ENCODE measurements around the gene IL32. TPM values are rescaled to one million over a fixed set of nuclear protein-coding genes. Genes with fewer than 3 reads are reported as not detected.

IL32 gene
- 1.9 and 8.6 TPM in 2 replicates for total RNA-seq

GRCh38 chr16:3065069-3065741, at the start of gene IL32:
Gene IL32 (plus strand): TSS chr16:3065640. CDS start chr16:3065812, 172 bp downstream.

GRCh38 chr16:3017794-3018506, 47.5 kb upstream of the IL32 start, which contains the start of gene CLDN6:
Gene CLDN6 (minus strand): TSS chr16:3018183. CDS start chr16:3016021, 2,162 bp downstream.

GRCh38 chr16:3020247-3020603, 45.2 kb upstream of the IL32 start, which contains the start of gene TNFRSF12A:
Gene TNFRSF12A (plus strand): TSS chr16:3020368. CDS start chr16:3020398, 30 bp downstream.

GRCh38 chr16:3023669-3024478, 41.6 kb upstream of the IL32 start, which contains the start of the genes HCFC1R1 and THOC6:
Gene HCFC1R1 (minus strand): TSS chr16:3023942. CDS start chr16:3023941, 1 bp downstream.
Gene THOC6 (plus strand): TSS chr16:3024035. CDS start chr16:3024327, 292 bp downstream.

GRCh38 chr16:3036726-3037315, 28.6 kb upstream of the IL32 start, which contains the start of gene BICDL2:
Gene BICDL2 (minus strand): TSS chr16:3036944. CDS start chr16:3035496, 1,448 bp downstream.

GRCh38 chr16:3045758-3046640, 19.4 kb upstream of the IL32 start, which contains the start of gene MMP25:
Gene MMP25 (plus strand): TSS chr16:3046561. CDS start chr16:3046918, 357 bp downstream.

GRCh38 chr16:3098459-3099394, 33.3 kb downstream of the IL32 start, which contains the start of gene ZSCAN10:
Gene ZSCAN10 (minus strand): TSS chr16:3099294. CDS start chr16:3092937, 6,357 bp downstream.

GRCh38 chr16:3112058-3112880, 46.8 kb downstream of the IL32 start, which contains the start of gene ZNF205:
Gene ZNF205 (plus strand): TSS chr16:3112586. CDS start chr16:3113431, 845 bp downstream.

Other genes with a start within 250 kb of the IL32 start
- gene PRSS21, start 248.4 kb upstream of the IL32 start, total RNA-seq: 1.6 and 3.4 TPM in 2 replicates
- gene ZG16B, start 235.3 kb upstream of the IL32 start, total RNA-seq: 0.55 and 0.87 TPM in 2 replicates
- gene PRSS22, start 207.5 kb upstream of the IL32 start, total RNA-seq: 0.12 and 1.5 TPM in 2 replicates
- gene FLYWCH2, start 182.4 kb upstream of the IL32 start, total RNA-seq: 65.2 and 78.6 TPM in 2 replicates
- gene FLYWCH1, start 153.7 kb upstream of the IL32 start, total RNA-seq: 50.8 and 70.2 TPM in 2 replicates
- gene KREMEN2, start 101.4 kb upstream of the IL32 start, total RNA-seq: 0.11 TPM in 1 of 2 replicates, not detected in the other
- 3.6 and 11.2 TPM in 2 replicates for gene PAQR4, start 96.3 kb upstream of the IL32 start, total RNA-seq
- gene PKMYT1, start 85.2 kb upstream of the IL32 start, total RNA-seq: 3.5 and 16.8 TPM in 2 replicates
- not detected in 2 replicates for gene CLDN9, start 52.7 kb upstream of the IL32 start, total RNA-seq
- not detected in 2 replicates for gene CLDN6, start 47.5 kb upstream of the IL32 start, total RNA-seq
- 269 and 359 TPM in 2 replicates for gene TNFRSF12A, start 45.3 kb upstream of the IL32 start, total RNA-seq
- 4.6 and 17.7 TPM in 2 replicates for gene HCFC1R1, start 41.7 kb upstream of the IL32 start, total RNA-seq
- 31.4 and 32.7 TPM in 2 replicates for gene THOC6, start 41.6 kb upstream of the IL32 start, total RNA-seq
- gene BICDL2, start 28.7 kb upstream of the IL32 start, total RNA-seq: under 0.01 and 0.25 TPM in 2 replicates
- under 0.01 and 0.11 TPM in 2 replicates for gene MMP25, start 19.1 kb upstream of the IL32 start, total RNA-seq
- not detected in 2 replicates for gene ZSCAN10, start 33.7 kb downstream of the IL32 start, total RNA-seq
- gene ZNF205, start 46.9 kb downstream of the IL32 start, total RNA-seq: 20.5 and 24.1 TPM in 2 replicates
- gene ZNF213, start 69.4 kb downstream of the IL32 start, total RNA-seq: 7.4 and 9.5 TPM in 2 replicates
- not detected in 2 replicates for gene OR1F1, start 122.6 kb downstream of the IL32 start, total RNA-seq
- gene ZNF200, start 169.5 kb downstream of the IL32 start, total RNA-seq: 8.1 and 9.2 TPM in 2 replicates
- 0.12 TPM in 1 of 2 replicates, not detected in the other for gene MEFV, start 191.0 kb downstream of the IL32 start, total RNA-seq
- 43.3 and 47.5 TPM in 2 replicates for gene ZNF263, start 217.9 kb downstream of the IL32 start, total RNA-seq
- gene TIGD7, start 239.8 kb downstream of the IL32 start, total RNA-seq: 6.3 and 6.4 TPM in 2 replicates
- gene ZNF75A, start 239.9 kb downstream of the IL32 start, total RNA-seq: 20.8 and 21.1 TPM in 2 replicates